HepG2 (cell line): Measurements from ENCODE around the gene NPW. TPM values are rescaled to one million over a fixed set of nuclear protein-coding genes. Genes with fewer than 3 reads are reported as not detected.

Experiments
- ELF3 ChIP-seq: IDR thresholded peaks from 2 replicates; pipeline ENCODE4 v1.6.1; 2016; ENCODE audit warnings: missing genetic modification reagents, missing compliant biosample characterization
- HMG20B ChIP-seq: conservative IDR thresholded peaks from 2 replicates; pipeline ENCODE4 v1.6.1; 2016; ENCODE audit warnings: missing genetic modification reagents, missing compliant biosample characterization
- MATR3 ChIP-seq: sonication (generic); formaldehyde crosslinking; IDR thresholded peaks from 2 replicates; pipeline ENCODE4 v1.4.0; 2020; ENCODE audit warnings: missing genetic modification reagents
- POLR2A ChIP-seq, 2 experiments: IDR thresholded peaks; 2 replicates each; pipeline ENCODE4 v1.6.1; 2011; ENCODE audit warnings: low read depth in 2 of 2, low read length in 2 of 2, mild to moderate bottlenecking in 1 of 2, moderate library complexity in 1 of 2; ENCODE audit not compliant: insufficient read depth in 1 of 2
- POLR2G ChIP-seq: fragments of 200-400 bp; formaldehyde crosslinking; IDR thresholded peaks from 2 replicates; pipeline ENCODE4 v1.6.1; 2018; ENCODE audit warnings: mild to moderate bottlenecking, low read depth, low read length, moderate library complexity
- TCF7 ChIP-seq: sonication (generic); IDR thresholded peaks from 2 replicates; pipeline ENCODE4 v1.6.1; 2016; ENCODE audit warnings: antibody characterized with exemption, low read depth
- ZNF205 ChIP-seq: IDR thresholded peaks from 2 replicates; pipeline ENCODE4 v1.6.1; 2018; ENCODE audit warnings: missing biosample characterization, missing genetic modification reagents
- ZNF3 ChIP-seq: IDR thresholded peaks from 2 replicates; pipeline ENCODE4 v1.7.0; 2017; ENCODE audit warnings: inconsistent platforms
- ZNF615 ChIP-seq: sonication (generic); formaldehyde crosslinking; IDR thresholded peaks from 2 replicates; pipeline ENCODE4 v1.5.0; 2020; ENCODE audit warnings: mild to moderate bottlenecking, missing genetic modification reagents, borderline replicate concordance
- ZNF746 ChIP-seq: sonication (generic); formaldehyde crosslinking; IDR thresholded peaks from 2 replicates; pipeline ENCODE4 v1.8.0; 2022; ENCODE audit warnings: mild to moderate bottlenecking, missing genetic modification reagents
- polyA plus RNA-seq, 8 experiments: library from polyadenylated mRNA; depleted of rRNA in 3 of 8; stranded (reverse) in 7 of 8; unstranded in 1 of 8; fragments of >200 nt; fragmentation: Illumina TruSeq in 4 of 8; extraction: Trizol in 4 of 8; gene quantifications; 2 replicates each; pipeline versions ENCODE4 v1.2.1 to v1.2.3, GENCODE V29; 2011 to 2016; ENCODE audit warnings: low read depth in 4 of 8, missing spikeins in 1 of 8, mixed read lengths in 1 of 8; ENCODE audit not compliant: insufficient read depth in 1 of 8
- total RNA-seq, 5 experiments: library from RNA; depleted of rRNA; stranded (reverse); fragments of >200 nt; fragmentation: Illumina TruSeq; extraction: Trizol; gene quantifications; 2 replicates each; pipeline ENCODE4 v1.2.3, GENCODE V29; 2016; ENCODE audit warnings: low read depth in 1 of 5
- TF ChIP-seq, protein P1 (sequence below): IDR thresholded peaks from 2 replicates; pipeline ENCODE4 v1.6.1; 2016; ENCODE audit warnings: control low read depth
- TF ChIP-seq, protein P2 (sequence below): IDR thresholded peaks from 2 replicates; pipeline ENCODE4 v1.6.1; 2016; ENCODE audit warnings: missing compliant biosample characterization, missing genetic modification reagents, borderline replicate concordance
- TF ChIP-seq, protein P3 (sequence below): sonication (generic); formaldehyde crosslinking; IDR thresholded peaks from 2 replicates; pipeline ENCODE4 v1.4.0; 2020; ENCODE audit warnings: missing genetic modification reagents, mild to moderate bottlenecking, borderline replicate concordance
- TF ChIP-seq, protein P4 (sequence below): sonication (generic); formaldehyde crosslinking; IDR thresholded peaks from 2 replicates; pipeline ENCODE4 v1.4.0; 2020; ENCODE audit warnings: mild to moderate bottlenecking, missing genetic modification reagents, borderline replicate concordance
- TF ChIP-seq, protein P5 (sequence below), 2 experiments: sonication (generic) in 1 of 2; formaldehyde crosslinking in 1 of 2; IDR thresholded peaks; 2 replicates each; pipeline versions ENCODE4 v1.5.1 to v1.6.1; 2011 to 2020; ENCODE audit warnings: borderline replicate concordance in 1 of 2, low read depth in 1 of 2, low read length in 1 of 2, mild to moderate bottlenecking in 1 of 2, missing genetic modification reagents in 1 of 2, moderate library complexity in 1 of 2
- TF ChIP-seq, protein P6 (sequence below): sonication (generic); formaldehyde crosslinking; IDR thresholded peaks from 2 replicates; pipeline ENCODE4 v1.5.0; 2020; ENCODE audit warnings: mild to moderate bottlenecking, missing genetic modification reagents

The NPW gene
- total and polyA plus RNA-seq, 2 of the 13 experiments (the other 11 are each of a cell fraction or from before 2014, with no cell fraction given): 0.24 to 0.97 TPM

DNA sequence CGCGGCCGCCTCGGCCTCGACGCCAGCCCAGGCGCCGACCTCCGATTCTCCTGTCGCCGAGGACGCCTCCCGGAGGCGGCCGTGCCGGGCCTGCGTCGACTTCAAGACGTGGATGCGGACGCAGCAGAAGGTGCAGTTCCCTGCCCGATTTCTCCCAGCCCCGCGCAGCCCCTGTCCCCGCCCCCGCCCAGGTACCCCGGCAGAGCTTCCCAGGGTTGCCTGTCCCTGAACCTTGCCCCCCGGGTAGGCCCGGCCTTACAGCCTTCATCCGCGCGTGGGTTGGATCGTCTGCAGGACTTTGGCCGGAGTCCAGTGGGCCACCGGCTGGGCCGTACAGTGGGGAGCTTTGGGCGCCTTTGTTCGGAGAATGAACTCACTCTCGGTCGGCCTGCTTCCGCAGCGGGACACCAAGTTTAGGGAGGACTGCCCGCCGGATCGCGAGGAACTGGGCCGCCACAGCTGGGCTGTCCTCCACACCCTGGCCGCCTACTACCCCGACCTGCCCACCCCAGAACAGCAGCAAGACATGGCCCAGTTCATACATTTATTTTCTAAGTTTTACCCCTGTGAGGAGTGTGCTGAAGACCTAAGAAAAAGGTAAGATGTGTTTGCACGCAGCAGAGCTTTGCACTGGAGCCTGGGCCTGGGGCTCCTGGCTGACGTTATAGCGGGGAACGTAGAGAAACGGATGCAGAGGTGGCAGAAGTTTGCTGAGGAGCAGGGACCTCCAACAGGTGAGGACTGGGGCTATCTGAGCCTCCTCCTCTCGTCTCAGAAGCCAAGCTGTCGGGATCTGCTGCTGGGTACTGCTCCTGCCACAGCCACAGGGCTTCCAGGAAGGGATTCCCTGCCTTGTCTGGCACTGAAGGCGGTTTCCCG, 35.0 kb upstream of the NPW start (continued):
- TF ChIP-seq, protein P1, sequence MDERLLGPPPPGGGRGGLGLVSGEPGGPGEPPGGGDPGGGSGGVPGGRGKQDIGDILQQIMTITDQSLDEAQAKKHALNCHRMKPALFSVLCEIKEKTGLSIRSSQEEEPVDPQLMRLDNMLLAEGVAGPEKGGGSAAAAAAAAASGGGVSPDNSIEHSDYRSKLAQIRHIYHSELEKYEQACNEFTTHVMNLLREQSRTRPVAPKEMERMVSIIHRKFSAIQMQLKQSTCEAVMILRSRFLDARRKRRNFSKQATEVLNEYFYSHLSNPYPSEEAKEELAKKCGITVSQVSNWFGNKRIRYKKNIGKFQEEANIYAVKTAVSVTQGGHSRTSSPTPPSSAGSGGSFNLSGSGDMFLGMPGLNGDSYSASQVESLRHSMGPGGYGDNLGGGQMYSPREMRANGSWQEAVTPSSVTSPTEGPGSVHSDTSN: no peak
- no peak for TF ChIP-seq ZNF205 (CRISPR knock-in tag)
- TF ChIP-seq POLR2G: peak; percentile 19; the same call in 1 of the 2 replicates
- TF ChIP-seq, protein P2, sequence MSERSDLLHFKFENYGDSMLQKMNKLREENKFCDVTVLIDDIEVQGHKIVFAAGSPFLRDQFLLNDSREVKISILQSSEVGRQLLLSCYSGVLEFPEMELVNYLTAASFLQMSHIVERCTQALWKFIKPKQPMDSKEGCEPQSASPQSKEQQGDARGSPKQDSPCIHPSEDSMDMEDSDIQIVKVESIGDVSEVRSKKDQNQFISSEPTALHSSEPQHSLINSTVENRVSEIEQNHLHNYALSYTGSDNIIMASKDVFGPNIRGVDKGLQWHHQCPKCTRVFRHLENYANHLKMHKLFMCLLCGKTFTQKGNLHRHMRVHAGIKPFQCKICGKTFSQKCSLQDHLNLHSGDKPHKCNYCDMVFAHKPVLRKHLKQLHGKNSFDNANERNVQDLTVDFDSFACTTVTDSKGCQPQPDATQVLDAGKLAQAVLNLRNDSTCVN: no peak
- no peak for TF ChIP-seq ZNF746
- no peak for TF ChIP-seq ZNF3 (CRISPR knock-in tag)
- TF ChIP-seq POLR2A (IDR thresholded peaks at IDR 0.05; ENCODE audit: insufficient read depth in 1 of 2, low read depth in 2 of 2, low read length in 2 of 2): peak in 1 of 2 experiments; percentile 5; a peak in 3 of 4 replicates
- TF ChIP-seq HMG20B: no peak
- TF ChIP-seq, protein P3, sequence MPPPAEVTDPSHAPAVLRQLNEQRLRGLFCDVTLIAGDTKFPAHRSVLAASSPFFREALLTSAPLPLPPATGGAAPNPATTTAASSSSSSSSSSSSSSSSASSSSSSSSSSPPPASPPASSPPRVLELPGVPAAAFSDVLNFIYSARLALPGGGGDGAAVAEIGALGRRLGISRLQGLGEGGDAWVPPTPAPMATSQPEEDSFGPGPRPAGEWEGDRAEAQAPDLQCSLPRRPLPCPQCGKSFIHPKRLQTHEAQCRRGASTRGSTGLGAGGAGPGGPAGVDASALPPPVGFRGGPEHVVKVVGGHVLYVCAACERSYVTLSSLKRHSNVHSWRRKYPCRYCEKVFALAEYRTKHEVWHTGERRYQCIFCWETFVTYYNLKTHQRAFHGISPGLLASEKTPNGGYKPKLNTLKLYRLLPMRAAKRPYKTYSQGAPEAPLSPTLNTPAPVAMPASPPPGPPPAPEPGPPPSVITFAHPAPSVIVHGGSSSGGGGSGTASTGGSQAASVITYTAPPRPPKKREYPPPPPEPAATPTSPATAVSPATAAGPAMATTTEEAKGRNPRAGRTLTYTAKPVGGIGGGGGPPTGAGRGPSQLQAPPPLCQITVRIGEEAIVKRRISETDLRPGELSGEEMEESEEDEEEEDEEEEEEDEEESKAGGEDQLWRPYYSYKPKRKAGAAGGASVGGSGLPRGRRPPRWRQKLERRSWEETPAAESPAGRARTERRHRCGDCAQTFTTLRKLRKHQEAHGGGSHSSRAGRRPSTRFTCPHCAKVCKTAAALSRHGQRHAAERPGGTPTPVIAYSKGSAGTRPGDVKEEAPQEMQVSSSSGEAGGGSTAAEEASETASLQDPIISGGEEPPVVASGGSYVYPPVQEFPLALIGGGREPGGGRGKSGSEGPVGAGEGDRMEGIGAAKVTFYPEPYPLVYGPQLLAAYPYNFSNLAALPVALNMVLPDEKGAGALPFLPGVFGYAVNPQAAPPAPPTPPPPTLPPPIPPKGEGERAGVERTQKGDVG (CRISPR knock-in tag): no peak
- no peak for TF ChIP-seq MATR3 (CRISPR knock-in tag)
- no peak for TF ChIP-seq TCF7
- TF ChIP-seq, protein P4, sequence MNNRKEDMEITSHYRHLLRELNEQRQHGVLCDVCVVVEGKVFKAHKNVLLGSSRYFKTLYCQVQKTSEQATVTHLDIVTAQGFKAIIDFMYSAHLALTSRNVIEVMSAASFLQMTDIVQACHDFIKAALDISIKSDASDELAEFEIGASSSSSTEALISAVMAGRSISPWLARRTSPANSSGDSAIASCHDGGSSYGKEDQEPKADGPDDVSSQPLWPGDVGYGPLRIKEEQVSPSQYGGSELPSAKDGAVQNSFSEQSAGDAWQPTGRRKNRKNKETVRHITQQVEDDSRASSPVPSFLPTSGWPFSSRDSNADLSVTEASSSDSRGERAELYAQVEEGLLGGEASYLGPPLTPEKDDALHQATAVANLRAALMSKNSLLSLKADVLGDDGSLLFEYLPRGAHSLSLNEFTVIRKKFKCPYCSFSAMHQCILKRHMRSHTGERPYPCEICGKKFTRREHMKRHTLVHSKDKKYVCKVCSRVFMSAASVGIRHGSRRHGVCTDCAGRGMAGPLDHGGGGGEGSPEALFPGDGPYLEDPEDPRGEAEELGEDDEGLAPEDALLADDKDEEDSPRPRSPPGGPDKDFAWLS (CRISPR knock-in tag): no peak
- TF ChIP-seq, protein P5, sequence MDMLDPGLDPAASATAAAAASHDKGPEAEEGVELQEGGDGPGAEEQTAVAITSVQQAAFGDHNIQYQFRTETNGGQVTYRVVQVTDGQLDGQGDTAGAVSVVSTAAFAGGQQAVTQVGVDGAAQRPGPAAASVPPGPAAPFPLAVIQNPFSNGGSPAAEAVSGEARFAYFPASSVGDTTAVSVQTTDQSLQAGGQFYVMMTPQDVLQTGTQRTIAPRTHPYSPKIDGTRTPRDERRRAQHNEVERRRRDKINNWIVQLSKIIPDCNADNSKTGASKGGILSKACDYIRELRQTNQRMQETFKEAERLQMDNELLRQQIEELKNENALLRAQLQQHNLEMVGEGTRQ (IDR thresholded peaks at IDR 0.05; ENCODE audit: low read depth, low read length): no peak
- TF ChIP-seq, protein P5 (CRISPR knock-in tag; IDR thresholded peaks at IDR 0.05; ENCODE audit: borderline replicate concordance): no peak
- TF ChIP-seq ZNF615 (CRISPR knock-in tag): no peak
- TF ChIP-seq, protein P6, sequence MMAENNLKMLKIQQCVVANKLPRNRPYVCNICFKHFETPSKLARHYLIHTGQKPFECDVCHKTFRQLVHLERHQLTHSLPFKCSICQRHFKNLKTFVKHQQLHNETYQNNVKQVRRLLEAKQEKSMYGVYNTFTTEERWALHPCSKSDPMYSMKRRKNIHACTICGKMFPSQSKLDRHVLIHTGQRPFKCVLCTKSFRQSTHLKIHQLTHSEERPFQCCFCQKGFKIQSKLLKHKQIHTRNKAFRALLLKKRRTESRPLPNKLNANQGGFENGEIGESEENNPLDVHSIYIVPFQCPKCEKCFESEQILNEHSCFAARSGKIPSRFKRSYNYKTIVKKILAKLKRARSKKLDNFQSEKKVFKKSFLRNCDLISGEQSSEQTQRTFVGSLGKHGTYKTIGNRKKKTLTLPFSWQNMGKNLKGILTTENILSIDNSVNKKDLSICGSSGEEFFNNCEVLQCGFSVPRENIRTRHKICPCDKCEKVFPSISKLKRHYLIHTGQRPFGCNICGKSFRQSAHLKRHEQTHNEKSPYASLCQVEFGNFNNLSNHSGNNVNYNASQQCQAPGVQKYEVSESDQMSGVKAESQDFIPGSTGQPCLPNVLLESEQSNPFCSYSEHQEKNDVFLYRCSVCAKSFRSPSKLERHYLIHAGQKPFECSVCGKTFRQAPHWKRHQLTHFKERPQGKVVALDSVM (CRISPR knock-in tag): peak; percentile 89
- no peak for TF ChIP-seq ELF3 (CRISPR knock-in tag)
